Tibial nerve (tissue), 4 donors: ENCODE measurements around the gene CSF3. TPM values are rescaled to one million over a fixed set of nuclear protein-coding genes. Genes with fewer than 3 reads are reported as not detected.

Experiments
- DNase-seq, 2 donors: peaks; one replicate each; pipeline ENCODE4 v3.0.0-alpha.2; 2019; ENCODE audit warnings: low spot score in 2 of 2
- H3K27ac ChIP-seq, 4 donors: fragments of 200-600 bp; sonication (generic) in 3 of 4; one replicate each; pipeline ENCODE4 v1.5.1; 2017 to 2019; ENCODE audit warnings: mild to moderate bottlenecking in 1 of 4
- H3K27me3 ChIP-seq, 2 donors: fragments of 200-600 bp; sonication (generic) in 1 of 2; one replicate each; pipeline versions ENCODE4 v1.5.1 to v1.6.0; 2017 to 2019
- H3K36me3 ChIP-seq, 3 donors: fragments of 200-600 bp; sonication (generic); one replicate each; pipeline ENCODE4 v1.5.1; 2018 to 2019
- H3K4me1 ChIP-seq, 4 donors: fragments of 200-600 bp; sonication (generic) in 3 of 4; one replicate each; pipeline ENCODE4 v1.5.1; 2017 to 2019
- H3K4me3 ChIP-seq, 4 donors: fragments of 200-600 bp; sonication (generic) in 3 of 4; one replicate each; pipeline ENCODE4 v1.5.1; 2017 to 2019; ENCODE audit warnings: mild to moderate bottlenecking in 1 of 4, moderate library complexity in 1 of 4
- H3K9me3 ChIP-seq, 4 donors: fragments of 200-600 bp; sonication (generic) in 3 of 4; one replicate each; pipeline ENCODE4 v1.5.1; 2017 to 2019
- EP300 ChIP-seq, 2 donors: sonication (generic); formaldehyde crosslinking; IDR thresholded peaks; one replicate each; pipeline ENCODE4 v1.6.1; 2017; ENCODE audit warnings: antibody characterized with exemption in 2 of 2, mild to moderate bottlenecking in 1 of 2
- POLR2A ChIP-seq, 2 donors: fragments of 450-650 bp; IDR thresholded peaks; one replicate each; pipeline ENCODE4 v1.6.1; 2017; ENCODE audit warnings: antibody characterized with exemption in 2 of 2, mild to moderate bottlenecking in 2 of 2, moderate library complexity in 2 of 2
- WGBS, 2 donors: methylation state at CpG; one replicate each; pipeline ENCODE4 v1.1.5; 2018; 5-methylcytosine and 5-hydroxymethylcytosine counted together
- total RNA-seq, 4 donors: library from RNA; depleted of rRNA; stranded (reverse); fragments of >200 nt; gene quantifications; one replicate each; pipeline ENCODE4 v1.1.0, GENCODE V29; 2016
- TF ChIP-seq, protein P1 (sequence below), 5 experiments: fragments of 200-600 bp in 3 of 5; fragments of 450-650 bp in 2 of 5; sonication (generic) in 3 of 5; IDR thresholded peaks; one replicate each; pipeline ENCODE4 v1.5.1; 2016 to 2019; ENCODE audit warnings: antibody characterized with exemption in 5 of 5, mild to moderate bottlenecking in 3 of 5, moderate library complexity in 2 of 5

The CSF3 gene
- total RNA-seq, 4 donors from 2014 or later: 0.59 to 2.1 TPM; not detected in 2

DNA sequence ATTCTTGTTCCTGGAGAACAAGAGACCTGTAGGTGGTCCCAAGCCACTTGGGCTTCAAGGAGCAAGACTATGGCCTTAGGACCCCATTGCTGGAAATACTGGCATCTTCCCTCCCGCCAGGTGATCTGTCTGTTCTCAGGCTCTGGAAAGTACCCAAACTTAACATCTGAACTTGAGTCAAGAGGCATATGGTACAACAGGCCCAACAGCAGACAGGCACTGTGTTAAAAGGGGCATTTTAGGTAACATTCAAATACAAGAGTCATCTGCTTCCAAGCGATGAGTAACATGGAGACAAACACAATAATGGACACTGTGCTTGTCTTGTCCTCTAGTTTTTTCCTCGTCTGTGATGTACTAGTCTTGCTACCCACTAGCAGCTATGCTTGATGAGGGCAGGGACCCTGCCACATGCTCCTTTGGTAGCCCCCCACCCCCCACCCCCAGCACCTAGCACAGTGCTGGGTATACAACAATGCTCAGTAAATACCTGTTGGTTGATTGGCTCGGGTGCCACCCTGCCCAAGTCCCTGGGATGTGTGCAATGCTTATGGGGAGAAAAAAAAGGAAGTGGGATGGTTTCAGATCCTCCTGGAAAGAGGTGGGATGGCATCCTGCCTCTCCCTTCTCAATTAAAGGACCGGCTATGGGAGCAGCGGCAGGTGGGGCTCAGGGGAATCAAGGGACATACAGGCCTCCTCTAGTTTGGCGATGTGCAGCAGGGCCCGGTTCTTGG is 19.4 kb downstream of the CSF3 start:
- Histone ChIP-seq H3K36me3 (peaks cover 5 to 74% (median 24%) of the 10 kb centered on the region in 3 donors), H3K4me1 (peaks cover 0 to 16% (median 6%) of the 10 kb centered on the region in 4 donors), H3K9me3 (no peaks in the 10 kb centered on the region), H3K27ac (no peak overlapping the region), H3K27me3 (no peaks in the 10 kb centered on the region), H3K4me3 (no peak overlapping the region)
- WGBS, 2 donors: 77 to 81% methylated on average over 6 to 8 of the region's 8 CpGs
- DNase-seq: no peak
- TF ChIP-seq, protein P1, sequence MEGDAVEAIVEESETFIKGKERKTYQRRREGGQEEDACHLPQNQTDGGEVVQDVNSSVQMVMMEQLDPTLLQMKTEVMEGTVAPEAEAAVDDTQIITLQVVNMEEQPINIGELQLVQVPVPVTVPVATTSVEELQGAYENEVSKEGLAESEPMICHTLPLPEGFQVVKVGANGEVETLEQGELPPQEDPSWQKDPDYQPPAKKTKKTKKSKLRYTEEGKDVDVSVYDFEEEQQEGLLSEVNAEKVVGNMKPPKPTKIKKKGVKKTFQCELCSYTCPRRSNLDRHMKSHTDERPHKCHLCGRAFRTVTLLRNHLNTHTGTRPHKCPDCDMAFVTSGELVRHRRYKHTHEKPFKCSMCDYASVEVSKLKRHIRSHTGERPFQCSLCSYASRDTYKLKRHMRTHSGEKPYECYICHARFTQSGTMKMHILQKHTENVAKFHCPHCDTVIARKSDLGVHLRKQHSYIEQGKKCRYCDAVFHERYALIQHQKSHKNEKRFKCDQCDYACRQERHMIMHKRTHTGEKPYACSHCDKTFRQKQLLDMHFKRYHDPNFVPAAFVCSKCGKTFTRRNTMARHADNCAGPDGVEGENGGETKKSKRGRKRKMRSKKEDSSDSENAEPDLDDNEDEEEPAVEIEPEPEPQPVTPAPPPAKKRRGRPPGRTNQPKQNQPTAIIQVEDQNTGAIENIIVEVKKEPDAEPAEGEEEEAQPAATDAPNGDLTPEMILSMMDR (IDR thresholded peaks at IDR 0.05): no peak
- TF ChIP-seq EP300 (IDR thresholded peaks at IDR 0.05): no peak
- no peak for TF ChIP-seq POLR2A (IDR thresholded peaks at IDR 0.05)

- Histone ChIP-seq H3K27me3 (no peaks in the 10 kb centered on the region), H3K36me3 (peaks cover 5 to 69% (median 20%) of the 10 kb centered on the region in 3 donors), H3K27ac (no peak overlapping the region), H3K9me3 (no peaks in the 10 kb centered on the region), H3K4me1 (peaks cover 0 to 17% (median 6%) of the 10 kb centered on the region in 4 donors), H3K4me3 (no peak overlapping the region)
- DNase-seq: no peak
- TF ChIP-seq EP300 (IDR thresholded peaks at IDR 0.05): no peak
- TF ChIP-seq, protein P1 (IDR thresholded peaks at IDR 0.05): peak in 3 of 5 experiments; percentile 15 to 21 (median 17)
- WGBS, 2 donors: 17 to 35% methylated on average over 2 to 11 of the region's 12 CpGs
Measured at GRCh38 chr17:40035162-40035559, 19.9 kb downstream of the CSF3 start.

DNA sequence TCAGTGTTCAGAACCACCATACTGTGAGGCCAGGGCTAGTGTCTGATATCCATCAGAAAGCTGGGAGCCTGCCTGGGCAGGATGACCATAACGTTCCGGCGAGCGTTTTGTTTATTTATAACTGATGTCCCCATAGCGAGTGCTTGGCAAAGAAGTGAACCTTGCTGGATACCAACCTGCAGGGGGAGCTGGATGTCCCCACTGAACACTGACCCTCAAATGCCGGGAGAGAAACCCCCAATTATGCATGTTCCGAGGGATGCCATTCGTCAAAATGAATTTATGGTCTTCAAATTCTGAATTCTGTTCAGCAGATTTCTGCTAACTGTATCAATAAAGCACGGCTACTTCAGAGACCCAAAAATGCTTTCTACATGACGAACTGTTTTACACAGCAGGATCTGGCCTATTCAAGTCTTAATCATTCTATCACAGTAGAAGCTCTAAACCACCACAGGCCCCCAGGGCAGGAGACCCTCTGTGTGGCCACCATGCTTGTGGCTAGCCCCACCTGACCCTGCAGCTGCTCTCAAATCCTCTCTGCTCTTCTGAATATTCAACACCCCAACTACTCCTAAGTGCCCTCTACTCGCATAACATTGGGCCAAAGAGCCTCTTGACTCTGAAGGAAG is 23.8 kb downstream of the CSF3 start:
- Histone ChIP-seq H3K27ac (peak overlapping the region; percentile 53 to 90 (median 72)), H3K36me3 (peaks cover 0 to 49% (median 3%) of the 10 kb centered on the region in 3 donors), H3K27me3 (no peaks in the 10 kb centered on the region), H3K4me3 (no peak overlapping the region), H3K9me3 (no peaks in the 10 kb centered on the region), H3K4me1 (peaks cover 0 to 17% (median 6%) of the 10 kb centered on the region in 4 donors)
- 15 to 23% methylated on average over 11 of the region's 11 CpGs for whole genome bisulfite sequencing, 2 donors
- DNase-seq: peak; percentile 61 to 77
- TF ChIP-seq POLR2A (IDR thresholded peaks at IDR 0.05) (no peak), EP300 (IDR thresholded peaks at IDR 0.05) (peak; percentile 29 to 63)
- TF ChIP-seq, protein P1 (IDR thresholded peaks at IDR 0.05): peak; percentile 54 to 85 (median 71)

GRCh38 chr17:40041196-40041595 is 26.0 kb downstream of the CSF3 start:
- TF ChIP-seq POLR2A (IDR thresholded peaks at IDR 0.05) (no peak), EP300 (IDR thresholded peaks at IDR 0.05) (no peak)
- TF ChIP-seq, protein P1 (IDR thresholded peaks at IDR 0.05): no peak
- no peak for DNase-seq
- no peaks in the 10 kb centered on the region for H3K27me3 ChIP-seq
- peaks cover 0 to 17% (median 6%) of the 10 kb centered on the region in 4 donors for H3K4me1 ChIP-seq
- H3K36me3 ChIP-seq: peaks cover 0 to 47% (median 0%) of the 10 kb centered on the region in 3 donors
- H3K9me3 ChIP-seq: no peaks in the 10 kb centered on the region
- H3K4me3 ChIP-seq: no peak overlapping the region
- H3K27ac ChIP-seq: no peak overlapping the region
- WGBS, 2 donors: 87 to 92% methylated on average over 2 of the region's 2 CpGs
